Fibroblast of skin of abdomen (primary cell): ENCODE measurements around the gene CHI3L2.

Source experiments
- DNase-seq: peaks from one replicate; pipeline ENCODE4 v3.0.0-alpha.2; 2013

CHI3L2 gene

GRCh38 chr1:111221276-111221632 lies 6.3 kb upstream of the CHI3L2 start:
- DNase-seq, result no peak

- DNase-seq, result no peak
These were observed 5.8 kb upstream of the CHI3L2 start for GRCh38 chr1:111221633-111222291.

DNA sequence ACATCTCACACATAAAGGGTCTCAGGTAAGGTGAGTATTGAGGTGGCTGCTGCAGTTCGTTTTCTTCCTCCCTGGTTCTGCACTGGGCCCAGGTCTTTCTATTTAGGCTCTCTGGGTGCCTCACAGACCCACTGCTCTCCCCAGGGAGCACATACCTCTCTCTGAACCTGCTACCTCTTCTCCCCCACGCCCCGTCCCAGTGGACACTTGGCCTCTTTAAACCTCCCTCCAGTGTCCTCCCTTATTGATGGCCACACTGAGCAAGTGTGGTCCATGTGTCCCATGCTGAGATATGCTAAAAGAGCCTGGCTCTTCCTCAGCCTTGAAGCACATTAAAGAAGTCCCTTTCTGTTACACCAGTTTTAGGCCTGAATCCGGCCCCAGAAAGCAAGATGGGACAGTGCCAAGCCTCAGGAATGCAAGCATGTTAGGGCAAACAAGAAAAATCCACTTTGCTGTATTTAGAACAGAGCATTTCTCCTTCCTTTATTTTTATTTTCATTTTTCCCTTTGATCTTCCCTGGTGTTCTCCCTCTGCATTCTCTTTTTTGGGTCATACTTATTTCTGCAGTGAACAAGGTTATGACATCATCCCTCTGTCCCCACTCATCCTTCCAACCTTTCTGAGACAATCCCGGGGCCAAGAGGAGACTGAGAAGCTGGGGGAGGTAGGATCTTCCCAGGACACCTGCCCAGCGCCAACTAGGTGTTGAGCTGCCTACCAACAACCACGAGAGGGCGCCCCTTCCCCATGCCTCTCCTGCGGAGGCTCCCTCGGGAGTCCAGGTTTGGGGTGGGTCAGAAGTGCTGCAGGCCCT lies 5.0 kb upstream of the CHI3L2 start:
- peak; percentile 33 for DNase-seq

- no peak for DNase-seq
These were observed 4.3 kb upstream of the CHI3L2 start for GRCh38 chr1:111223126-111223685.

- DNase-seq, result no peak
These were observed 2.4 kb upstream of the CHI3L2 start for GRCh38 chr1:111225091-111225490.

- DNase-seq, result no peak
These were observed 1.7 kb upstream of the CHI3L2 start for GRCh38 chr1:111225717-111226400.

GRCh38 chr1:111227851-111228747 lies 586 bp downstream of the CHI3L2 start:
- peak; percentile 57 for DNase-seq

GRCh38 chr1:111228748-111229126 lies 1.2 kb downstream of the CHI3L2 start:
- DNase-seq, result no peak

DNA sequence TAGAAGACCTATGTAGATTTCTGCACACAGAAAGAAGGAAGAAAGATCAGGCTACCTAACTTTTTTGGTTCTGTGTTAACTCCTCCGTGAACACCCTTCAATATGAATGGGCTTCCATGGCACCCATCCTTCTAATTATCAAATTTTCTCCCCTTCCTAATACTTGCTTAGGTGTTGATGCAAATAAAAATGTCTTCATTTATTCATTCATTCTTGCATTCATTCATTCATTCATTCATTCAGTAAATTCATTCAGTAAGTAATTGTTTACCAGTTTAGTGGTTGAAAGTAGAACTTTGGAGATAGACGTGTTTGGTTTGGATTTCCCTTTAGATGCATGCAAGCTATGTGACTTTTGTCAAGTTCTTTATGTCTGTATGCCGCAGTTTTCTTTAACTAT lies 4.6 kb downstream of the CHI3L2 start:
- DNase-seq, result no peak

DNA sequence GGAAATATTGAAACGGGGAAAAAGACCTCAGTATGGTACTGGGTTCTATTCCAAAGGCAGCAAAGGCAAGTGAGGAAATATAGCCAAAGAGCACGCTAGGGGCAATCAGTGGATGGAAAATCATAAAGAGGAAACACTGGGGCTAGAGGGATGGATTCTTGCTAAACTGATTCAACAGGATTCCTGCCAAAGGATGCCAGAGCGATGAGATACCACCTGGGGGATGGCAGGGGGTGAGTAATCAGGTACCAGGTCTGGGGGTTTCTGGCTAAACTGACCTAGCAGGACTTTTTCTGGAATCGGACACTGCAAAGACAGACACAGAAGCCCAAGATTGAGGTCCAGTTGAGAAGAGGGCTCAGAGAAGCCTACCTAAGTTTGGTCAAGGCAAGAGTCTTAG lies 6.7 kb downstream of the CHI3L2 start:
- peak; percentile 10 for DNase-seq

GRCh38 chr1:111234866-111235265 lies 7.4 kb downstream of the CHI3L2 start:
- DNase-seq, result peak; percentile 37

DNA sequence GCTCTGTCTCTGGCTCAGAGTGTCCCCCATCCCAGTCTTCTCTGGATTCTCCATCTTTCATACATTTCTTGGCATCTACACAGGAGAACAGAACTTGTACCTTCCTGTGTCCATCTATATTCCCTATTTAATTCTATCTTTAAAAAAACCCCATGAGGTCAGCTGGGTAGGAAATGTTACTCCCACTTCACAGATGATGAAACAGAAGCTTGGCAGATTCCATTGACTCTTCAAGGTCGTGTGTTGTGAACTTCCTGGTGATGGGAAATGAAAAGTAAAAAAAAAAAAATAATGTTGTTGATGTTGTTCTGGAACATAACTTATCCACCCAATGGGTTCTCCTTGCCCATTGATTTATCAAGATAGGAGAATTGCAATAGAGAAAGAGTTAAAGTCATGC lies 8.9 kb downstream of the CHI3L2 start:
- no peak for DNase-seq

- no peak for DNase-seq
These were observed 9.3 kb downstream of the CHI3L2 start for GRCh38 chr1:111236806-111237205.

GRCh38 chr1:111238056-111238795 lies 10.7 kb downstream of the CHI3L2 start:
- no peak for DNase-seq

GRCh38 chr1:111241797-111242196 lies 14.3 kb downstream of the CHI3L2 start:
- DNase-seq, result no peak

DNA sequence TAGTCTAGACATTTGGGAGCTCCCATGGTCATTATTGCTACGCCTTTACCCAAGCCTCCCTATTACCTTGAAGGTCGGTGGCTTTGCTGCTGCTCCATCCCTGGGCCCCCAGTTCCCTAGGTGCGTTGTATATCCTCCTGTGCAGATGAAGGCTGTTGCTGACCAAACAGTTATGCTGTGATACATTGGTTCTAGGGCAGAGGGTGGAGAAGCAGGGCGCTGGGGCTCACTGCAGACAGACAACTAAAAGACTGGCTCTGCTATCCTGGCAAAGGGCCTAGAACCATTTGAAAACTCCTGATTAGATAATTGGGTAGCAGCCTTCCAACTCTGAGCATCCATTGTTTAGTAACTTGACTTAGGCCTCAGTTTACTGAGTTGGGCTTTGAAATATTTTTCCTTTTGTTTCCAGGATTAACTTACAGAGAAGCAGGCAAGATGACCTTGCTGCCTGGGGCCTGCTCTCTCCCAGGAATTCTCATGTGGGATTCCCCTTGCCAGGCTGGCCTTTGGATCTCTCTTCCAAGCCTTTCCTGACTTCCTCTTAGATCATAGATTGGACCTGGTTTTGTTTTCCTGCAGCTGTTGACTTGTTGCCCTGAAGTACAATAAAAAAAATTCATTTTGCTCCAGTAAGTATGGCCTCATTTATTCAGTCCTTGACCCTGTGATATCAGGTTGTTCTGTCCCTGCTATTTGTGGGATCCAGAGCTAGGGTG lies 15.5 kb downstream of the CHI3L2 start:
- no peak for DNase-seq

GRCh38 chr1:111247125-111247838 lies 19.8 kb downstream of the CHI3L2 start:
- no peak for DNase-seq

- DNase-seq, result no peak
These were observed 22.4 kb downstream of the CHI3L2 start for GRCh38 chr1:111249960-111250359.

DNA sequence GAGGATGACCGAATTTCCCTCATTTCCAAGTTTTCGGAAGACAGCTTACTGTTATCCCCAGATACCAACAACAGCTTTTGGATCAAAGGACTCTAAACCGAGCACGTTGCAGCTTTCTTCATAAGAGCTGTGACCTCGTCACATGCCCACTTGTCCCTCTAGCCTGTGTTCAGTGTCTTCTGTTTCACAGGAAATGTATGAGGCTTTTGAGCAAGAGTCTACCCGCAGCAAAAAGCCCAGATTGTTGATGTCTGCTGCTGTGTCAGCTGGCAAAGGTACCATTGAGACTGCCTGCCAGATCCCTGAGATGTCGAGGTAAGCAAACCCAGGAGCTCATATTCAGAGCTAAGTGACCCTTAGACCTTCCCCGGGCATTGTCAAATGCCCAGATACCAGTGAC lies 24.1 kb downstream of the CHI3L2 start:
- DNase-seq, result no peak

GRCh38 chr1:111252786-111253185 lies 25.3 kb downstream of the CHI3L2 start:
- no peak for DNase-seq
